GM19238 (cell line): Measurements from ENCODE around the gene HMHB1.

Experiments
- DNase-seq: peaks from one replicate; pipeline ENCODE4 v3.0.0; 2011; ENCODE audit warnings: low spot score; ENCODE audit not compliant: insufficient read length

The HMHB1 gene

DNA sequence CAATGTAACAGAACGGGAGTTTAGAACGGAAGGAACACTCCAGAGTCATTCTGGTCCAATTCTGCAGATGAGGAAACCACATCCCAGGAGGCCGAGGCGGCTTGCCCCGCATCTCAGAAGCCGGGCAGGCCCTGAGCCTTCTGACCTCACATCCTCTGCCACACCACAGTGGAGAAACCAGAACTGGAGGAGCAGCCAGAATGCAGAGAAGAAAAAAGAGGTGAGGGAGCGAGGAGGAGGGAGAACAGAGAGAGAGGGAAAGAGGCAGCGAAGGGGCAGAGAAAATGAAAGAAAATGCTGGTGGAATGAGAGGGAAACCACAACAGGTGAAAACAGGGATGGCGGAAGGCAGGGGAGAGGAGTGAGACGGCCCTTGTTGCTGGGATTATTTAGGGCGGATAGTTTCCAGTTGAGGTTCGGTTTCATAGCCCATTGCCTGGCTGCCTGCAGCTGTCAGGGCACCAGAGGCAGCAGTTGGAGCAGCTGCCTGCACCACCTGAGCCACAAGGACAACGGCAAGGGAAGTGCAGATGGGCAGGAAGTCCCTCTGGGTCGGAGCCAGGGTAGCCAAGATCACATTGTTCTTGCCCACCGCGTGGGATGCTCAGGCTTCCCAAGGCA, at the start of gene HMHB1:
TSS of gene HMHB1 (plus strand) at position 77 of the 621 bp plus-strand sequence.
- no peak for DNase-seq

DNA sequence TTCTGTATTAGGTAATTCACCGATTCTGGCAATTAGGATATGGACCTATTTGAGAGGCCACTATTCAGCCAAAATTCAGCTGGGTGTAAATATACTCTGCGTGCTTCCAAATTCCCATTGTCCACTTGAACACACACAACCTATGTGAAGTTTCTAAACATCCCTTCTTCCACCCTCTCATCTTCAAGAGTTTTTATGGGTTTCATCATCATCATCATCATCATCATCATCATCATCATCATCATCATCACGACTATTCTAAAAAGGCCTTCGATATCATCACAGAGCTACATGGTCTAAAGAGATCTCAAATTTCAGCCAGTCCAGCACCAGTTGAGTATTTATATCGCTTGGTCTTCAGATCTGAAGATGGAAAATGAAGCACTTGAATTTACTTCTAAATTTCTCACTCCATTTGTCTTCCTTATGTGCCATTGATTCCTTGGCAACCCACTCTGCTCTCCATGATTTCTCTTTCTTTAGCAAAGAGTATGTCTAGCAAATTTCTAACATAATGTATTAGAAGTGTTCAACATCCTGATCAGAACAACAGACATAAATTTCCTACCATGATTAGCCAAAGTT, 49.2 kb upstream of the HMHB1 start:
- DNase-seq = no peak

DNA sequence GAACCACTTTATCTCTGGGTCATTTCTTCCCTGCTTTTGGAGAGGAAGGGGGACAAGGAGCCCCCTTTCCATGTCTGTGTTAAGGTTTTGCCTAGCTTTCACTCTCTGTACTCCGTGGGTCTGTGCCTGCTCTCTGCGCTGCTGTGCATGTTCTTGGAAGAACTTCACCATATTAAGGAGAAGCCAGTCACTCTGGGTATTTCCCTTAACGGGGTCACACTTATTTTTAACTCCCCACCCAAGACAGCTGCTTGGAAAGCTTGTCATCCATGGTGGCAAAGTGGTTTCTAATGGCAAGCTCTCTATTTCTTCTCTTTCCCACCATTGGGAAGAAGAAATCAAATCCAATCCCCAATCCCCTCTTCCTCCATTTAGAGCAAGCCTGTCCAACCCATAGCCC, 44.8 kb upstream of the HMHB1 start:
- no peak for DNase-seq

DNA sequence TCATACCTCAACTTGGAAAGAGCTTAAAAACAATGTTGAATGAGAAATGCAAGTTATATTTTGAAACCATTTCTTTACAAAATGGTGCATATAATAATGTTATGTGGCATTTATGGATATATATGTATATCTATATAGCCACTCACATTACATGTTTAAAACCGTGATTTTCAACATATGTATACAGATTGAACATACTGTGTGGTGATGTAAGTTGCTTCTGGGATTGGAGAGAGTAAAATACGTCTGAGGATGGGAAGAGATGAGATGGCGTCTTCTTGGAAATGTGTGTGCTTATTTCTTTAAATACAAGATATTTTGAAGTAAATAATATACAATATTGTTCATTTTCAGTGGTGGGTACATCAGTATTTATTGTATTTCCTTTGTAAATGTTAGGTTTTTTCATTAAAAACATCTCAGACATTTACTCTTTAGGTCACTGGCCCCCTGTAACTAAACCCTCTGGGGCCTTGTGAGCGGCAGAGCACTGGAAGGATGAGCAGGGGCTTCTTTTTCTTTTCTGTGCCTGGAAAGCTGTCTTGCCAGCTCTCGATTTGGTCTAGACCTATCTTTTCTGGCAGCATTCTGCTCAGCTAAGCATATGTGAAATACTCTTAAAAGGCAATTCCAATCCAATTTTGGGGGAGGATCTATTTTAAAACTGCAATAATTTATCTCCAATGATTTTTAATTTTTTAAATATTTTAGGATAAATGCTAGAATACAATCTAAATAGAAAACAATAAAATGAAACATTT, 42.8 kb upstream of the HMHB1 start:
- DNase-seq = no peak

DNA sequence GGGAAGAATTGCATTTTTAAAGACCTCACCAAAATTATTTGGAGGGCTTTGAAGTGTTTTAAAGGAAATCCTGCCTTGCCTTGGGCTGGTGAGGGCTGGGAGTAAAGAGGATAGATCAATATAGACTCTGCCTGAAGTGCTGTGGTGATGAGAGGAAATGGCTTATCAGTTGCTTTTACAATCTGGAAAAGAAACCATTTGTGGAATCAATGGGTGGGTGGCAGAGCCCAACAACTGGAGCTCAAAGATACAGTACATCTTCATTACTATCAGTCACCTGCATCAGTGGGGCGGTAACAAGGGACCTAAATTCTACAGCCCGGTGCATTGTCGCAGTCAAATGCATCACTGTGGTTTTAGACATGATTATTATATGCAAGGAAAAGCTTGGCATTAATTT, 41.5 kb upstream of the HMHB1 start:
- no peak for DNase-seq

DNA sequence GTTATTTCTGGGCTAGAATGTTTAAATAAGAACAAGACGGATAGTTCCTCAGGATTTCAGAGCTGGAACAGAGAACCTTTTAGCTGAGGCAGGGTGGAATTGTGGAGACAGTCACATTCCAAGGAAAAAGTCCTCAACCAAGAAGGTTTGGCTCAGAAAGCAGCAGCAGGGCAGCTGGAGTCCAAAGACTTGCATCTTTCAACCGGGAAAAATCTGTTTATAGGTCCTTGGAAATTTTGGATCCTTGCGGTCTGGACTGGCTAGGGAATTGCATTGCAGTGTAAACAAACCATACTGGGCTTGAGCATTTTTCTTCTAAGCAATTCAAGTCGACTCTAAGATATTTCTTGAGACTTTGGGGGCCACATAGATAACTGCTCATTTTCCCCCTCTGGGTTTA, 40.8 kb upstream of the HMHB1 start:
- DNase-seq = no peak

DNA sequence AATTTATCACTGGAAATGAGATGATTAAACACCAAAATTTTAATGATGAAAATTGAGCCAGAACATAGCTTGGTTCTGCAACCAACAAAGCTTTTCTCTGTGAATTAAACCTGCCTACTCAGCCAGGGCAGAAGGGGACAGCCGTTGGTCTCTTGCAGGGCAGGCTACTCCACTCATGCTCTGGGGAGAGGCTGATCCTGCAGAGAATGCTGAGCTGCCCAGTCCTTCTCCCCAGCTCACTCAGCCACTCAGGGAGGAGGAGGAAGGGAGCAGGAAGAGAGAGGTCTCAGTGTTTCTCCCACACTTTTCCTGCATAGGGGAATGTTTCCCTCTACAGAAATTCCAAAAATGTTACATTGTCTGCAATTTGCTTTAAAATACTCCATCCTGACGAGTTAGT, 40.4 kb upstream of the HMHB1 start:
- DNase-seq = no peak

DNA sequence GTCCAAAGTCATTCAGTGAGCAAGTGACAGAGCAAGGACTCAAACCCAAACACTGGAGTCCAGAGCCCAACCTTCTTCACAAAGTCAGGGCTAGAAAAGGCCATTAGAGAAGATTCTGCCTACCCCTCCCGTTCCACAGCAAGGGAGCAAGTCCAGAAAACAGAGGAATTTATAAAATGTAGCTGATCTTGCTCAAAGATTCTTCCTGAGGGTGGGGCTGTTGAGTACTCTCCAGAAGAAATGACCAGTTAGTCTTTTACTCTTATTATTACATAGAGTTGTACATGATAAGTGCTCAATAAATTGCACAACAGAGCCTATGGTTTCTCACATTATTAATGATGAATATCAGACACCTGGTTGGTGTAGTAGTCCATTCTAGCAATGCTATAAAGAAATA, 39.3 kb upstream of the HMHB1 start:
- DNase-seq = no peak

DNA sequence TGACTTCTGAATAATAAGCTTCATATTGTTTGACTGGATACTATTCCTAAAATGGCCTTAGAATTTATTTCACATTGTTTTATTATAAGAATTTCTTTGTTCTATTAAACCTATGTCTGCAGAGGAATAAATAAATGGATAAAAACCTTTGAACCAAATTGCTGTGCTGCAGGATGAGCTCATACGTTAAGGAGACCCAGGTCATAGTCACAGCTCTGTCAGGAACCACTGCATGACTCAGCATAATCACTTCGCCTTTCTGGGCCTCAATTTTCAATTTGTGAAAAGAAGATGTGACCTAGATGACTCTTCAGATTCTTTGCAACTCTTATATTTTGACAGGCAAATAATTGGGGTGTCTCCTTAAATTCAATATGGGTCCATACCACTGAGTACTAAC, 36.7 kb upstream of the HMHB1 start:
- DNase-seq = no peak

DNA sequence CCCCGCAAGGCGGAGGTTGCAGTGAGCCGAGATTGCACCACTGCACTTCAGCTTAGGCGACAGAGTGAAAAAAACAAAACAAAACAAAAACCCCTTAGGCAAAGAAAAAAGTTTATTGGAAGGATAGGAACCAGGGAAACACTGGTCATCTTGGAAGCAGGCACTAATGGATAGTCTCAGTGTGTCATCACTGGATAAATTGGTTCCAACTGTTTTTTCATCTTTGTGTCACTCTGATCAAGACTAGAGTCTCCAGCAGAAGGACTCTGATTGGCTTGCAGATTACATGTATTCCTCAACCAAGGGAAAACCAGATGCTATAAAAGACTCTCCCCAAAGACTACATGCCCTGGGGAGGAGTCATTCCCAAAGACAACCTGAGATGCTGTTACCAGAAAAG, 35.0 kb upstream of the HMHB1 start:
- DNase-seq = no peak

DNA sequence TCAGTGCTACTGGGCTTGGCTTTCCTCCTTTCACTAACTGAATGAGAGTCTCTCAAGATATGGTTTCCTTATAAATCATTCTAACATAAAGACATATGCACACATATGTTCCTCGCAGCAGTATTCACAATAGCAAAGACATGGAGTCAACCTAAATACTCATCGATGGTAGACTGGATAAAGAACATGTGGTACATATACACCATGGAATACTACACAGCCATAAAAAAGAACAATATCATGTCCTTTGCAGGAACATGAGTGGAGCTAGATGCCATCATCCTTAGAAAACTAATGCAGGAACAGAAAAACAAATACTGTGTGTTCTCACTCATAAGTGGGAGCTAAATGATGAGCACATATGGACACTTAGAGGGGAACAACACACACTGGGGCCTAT, 32.5 kb upstream of the HMHB1 start:
- DNase-seq = no peak

DNA sequence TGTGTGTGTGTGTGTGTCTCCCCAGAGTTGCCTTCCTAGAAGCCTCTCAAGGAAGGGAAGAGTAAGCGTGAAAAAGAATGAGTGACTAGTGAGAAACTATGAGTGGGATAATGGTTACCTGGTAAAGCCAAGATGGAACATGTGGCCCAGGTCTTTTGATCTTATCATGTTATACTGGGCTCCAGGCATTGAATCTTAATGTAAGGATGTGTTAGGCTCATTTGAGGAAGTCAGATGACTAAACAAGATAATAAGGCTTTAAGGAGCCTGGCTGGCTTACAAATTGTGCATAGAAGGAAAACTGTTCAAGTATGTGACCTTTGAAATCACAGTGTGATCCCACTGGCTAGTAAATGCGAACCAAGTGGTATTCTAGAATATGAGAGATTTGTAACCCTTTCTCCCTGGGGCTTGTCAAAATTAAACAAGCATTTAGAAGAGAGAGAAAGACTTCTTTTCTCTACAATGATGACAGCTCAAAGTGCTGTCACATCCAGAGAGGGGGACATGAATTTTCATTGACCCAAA, 29.9 kb upstream of the HMHB1 start:
- no peak for DNase-seq

DNA sequence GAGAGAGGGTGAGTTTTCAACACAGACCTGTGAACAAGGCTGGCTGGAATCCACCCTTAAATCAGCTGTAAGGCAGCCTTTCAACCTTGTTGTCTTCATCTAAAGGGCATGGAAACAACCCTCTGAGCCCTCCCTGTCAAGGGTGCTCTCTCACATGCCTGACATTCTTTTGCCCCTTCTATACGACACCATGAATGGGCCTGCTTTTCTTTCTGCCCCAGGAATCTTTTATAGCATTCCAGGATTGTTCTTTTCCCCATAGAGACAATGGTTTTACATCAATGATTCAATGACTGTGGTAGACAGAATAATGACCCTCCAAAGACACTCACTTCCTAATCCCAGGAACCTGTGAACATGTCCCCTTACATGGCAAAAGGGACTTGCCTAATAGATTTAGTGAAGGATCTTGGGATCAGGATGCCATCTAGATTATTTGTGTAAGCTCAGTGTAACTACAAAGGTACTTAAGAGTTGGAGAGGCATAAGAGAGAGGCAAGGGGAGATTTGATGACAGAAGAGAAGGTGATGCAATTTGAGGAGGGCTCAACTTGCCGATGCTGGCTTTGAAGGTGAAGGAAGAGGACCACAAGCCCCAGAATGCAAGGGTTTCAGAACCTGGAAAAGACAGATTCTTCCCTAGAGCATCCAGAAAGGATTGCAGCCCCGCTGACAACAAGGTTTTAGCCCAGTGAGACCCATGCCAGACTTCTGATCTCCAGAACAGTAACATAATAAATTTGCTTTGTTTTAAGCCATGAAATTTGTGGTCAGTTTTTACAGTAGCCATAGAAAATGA, 29.2 kb upstream of the HMHB1 start:
- DNase-seq = no peak

DNA sequence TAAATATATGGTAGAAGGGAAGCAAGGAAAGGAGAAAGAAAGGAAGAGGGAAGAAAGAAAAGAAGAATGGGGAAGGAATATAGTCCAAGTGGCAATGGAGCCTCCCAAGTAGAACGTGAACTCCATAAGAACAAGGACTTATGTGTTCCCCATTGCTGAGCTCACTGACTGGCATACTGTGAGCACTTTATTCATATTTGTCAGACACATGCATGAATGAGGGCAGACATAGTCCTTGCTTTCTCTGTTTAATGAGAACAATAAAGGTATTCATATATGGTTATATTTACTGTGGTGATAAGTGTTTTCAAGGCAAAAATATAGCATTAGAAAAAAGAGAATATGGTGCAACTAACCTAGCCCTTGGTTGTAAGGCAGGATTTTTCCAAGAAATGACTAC, 23.6 kb upstream of the HMHB1 start:
- DNase-seq = no peak

DNA sequence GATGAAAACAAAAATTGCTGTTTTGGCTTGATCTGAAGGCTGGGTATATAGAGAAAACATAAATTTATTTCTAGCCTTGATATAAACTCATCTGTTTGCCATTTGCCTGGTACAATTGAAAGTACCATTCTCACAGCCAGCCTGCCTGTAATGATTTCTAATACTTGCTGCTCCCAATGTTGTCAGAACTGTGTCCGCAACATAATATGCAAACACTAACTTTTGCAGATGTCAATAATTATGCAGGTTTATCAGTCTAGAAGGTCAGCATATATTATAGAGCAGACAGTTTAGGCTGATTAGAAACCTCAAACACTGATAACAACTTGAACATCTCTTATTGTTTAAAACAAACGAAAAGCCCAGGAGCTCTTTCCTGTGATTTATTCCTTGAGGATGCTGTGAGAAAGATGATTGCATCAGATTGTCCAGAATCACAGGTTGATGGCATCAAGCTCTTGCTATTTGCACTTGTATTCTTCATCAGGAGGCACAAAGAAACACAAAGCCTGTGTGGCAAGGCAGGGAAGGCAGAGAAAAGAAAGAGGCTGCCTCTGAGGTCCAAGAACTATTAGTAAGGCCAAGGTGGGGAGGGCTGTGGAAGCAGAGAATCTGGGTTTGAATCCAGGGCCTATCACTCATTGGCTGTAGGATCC, 21.4 kb upstream of the HMHB1 start:
- no peak for DNase-seq

DNA sequence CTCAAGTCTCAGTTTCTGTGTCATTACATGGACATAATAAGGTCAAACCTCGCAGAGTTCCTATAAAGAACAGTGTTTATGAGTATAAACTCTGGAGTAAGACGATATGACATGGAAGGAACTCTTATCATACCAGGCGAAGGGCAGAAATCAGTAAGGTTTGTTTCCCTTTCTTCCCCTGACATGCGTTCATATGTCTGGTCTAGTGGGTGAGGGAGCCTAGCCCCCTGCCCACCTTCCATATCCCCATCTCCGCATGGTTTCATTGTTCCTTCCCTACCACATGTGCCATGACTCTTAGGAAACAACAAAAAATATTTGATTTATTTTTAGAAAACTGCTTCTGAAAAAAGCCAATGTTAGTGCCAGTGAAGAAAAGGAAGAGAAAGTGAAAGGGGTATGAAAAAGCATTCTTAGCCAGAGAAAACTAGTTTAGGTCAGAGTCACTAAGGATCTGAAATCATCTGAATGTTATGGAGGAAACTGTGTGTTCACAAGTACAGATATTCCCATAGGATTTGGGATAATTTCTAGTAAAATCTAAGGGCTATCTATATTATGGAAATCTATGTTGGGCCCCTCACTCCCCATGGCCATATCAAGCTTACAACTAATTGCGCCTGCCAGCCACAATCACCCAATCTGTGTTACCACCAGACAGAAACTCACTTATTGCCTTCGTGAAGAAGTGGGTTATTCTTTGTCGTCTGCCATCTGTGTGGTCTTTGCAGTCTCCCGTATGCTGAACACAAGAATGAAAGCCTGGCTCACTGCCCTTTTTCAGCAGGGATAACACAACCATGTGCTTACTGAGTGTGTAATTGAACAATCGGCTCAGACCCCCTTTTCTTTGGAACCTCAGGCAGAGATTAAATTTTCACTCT, 19.9 kb upstream of the HMHB1 start:
- DNase-seq = no peak

DNA sequence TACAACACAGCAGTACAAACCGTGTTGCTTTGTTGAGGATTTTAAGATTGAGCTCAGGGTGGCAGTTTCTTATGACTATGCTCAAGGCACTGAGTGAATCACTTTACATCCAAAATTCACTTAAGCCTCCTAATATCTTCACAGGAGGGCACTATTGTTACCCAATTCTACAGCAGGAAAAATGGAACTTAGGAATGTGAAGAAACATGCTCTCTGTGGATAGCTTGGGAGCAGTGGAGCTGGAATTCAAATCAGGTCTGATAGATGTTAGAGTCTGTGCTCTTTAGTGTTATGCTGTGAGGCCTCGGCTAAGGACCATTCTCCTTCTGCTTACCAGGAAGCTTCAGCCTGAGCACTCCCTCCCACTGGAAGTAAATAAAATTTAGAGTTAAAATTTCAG, 18.7 kb upstream of the HMHB1 start:
- DNase-seq = no peak

DNA sequence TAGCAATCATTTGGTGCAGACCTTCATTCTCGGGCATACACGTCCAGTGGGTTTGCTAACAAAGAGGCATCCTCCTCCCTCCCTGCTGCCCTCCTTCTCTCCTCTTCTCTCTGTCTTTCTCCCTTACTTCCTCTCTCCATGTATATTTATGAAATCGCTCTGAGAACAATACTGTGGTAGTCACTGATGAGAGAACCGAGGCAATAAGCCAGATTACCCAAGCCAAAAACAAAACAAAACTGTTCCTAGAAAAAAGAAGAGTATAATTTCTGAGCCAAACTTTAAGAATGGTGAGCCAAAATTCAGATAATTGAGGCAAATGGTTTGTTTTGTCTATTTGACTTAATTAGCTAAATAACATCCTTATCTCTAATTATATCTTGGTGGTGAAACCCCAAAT, 15.8 kb upstream of the HMHB1 start:
- DNase-seq = no peak

DNA sequence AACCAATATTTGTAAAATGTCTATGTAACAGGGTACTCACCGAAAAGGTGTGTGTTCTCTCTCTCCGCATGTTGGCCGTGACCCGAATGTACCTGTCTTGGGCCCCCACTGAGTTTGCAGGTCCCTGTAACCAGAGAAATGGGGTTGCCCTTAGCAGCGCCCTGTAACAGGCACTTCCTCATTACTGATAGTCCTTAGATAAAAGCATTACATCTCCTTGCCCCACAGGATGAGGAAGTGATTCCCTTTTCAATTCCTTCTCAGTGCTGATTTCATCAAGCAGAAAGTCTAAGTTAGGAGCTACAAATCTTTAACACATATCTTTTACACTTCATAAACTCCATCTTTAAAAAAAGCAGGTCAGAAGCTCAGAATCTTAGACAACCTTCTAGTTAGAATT, 15.2 kb upstream of the HMHB1 start:
- DNase-seq = no peak

DNA sequence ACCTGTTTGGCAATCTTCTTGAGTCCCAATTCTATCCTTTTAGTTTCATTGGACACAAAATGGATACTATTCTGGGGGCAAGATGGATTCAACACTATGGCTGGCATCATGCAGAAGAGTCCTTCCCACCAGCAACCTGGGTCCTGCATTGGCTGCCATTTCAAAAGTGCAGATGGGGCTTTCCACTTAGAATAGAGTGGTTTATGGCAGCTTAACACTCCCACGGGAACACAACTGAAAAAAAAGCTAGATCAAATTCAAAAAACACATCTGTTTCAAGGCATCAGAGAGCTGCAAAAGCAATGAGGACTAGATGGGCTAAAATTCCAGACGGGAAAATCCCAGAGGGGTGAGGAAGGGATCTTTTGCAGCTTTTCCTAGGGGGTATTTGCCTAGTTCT, 11.2 kb upstream of the HMHB1 start:
- no peak for DNase-seq
